ENCODE measurements around the gene IGF2BP2. TPM values are rescaled to one million over a fixed set of nuclear protein-coding genes. Genes with fewer than 3 reads are reported as not detected.

The IGF2BP2 gene
- total RNA-seq, 1 experiment from 2014 or later = 133 TPM

DNA sequence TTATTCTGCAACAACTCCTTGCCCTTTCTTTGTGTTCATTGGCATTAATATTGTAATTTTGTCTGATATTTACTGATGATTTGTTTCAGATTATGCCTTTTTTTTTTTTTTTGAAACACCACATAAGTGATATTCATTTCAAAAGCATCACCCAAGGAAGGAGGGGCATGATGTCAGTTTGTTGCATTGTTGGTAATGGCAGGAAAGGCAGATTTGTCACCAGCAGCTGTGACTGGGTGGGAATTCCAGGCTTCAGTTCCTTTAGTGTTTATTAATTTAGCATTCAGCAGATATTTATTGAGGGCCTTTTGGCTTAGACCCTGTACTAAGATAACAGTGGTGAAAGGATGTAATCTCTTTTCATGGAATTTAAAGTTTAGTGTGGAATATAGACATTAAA lies 219.3 kb downstream of the IGF2BP2 start:
- ChIA-PET POLR2A (no interaction called here), CTCF (no interaction called here)
- TF ChIP-seq USF1 (CRISPR knock-in tag; IDR thresholded peaks at IDR 0.05) = no peak
- no peak for TF ChIP-seq ZNF396 (CRISPR knock-in tag; IDR thresholded peaks at IDR 0.05; ENCODE audit: borderline replicate concordance)
- TF ChIP-seq ZNF121 (CRISPR knock-in tag; IDR thresholded peaks at IDR 0.05) = no peak
- TF ChIP-seq CDX4 (CRISPR knock-in tag; IDR thresholded peaks at IDR 0.05; ENCODE audit: borderline replicate concordance) = no peak
- no peak for TF ChIP-seq MXD4 (CRISPR knock-in tag; IDR thresholded peaks at IDR 0.05; ENCODE audit: borderline replicate concordance)
- TF ChIP-seq PRDM15 (CRISPR knock-in tag; IDR thresholded peaks at IDR 0.05) = no peak
- no peak for TF ChIP-seq ELF4 (CRISPR knock-in tag; IDR thresholded peaks at IDR 0.05; ENCODE audit: low read depth)
- TF ChIP-seq SMAD3 (CRISPR knock-in tag; IDR thresholded peaks at IDR 0.05; ENCODE audit: borderline replicate concordance) = no peak
- TF ChIP-seq, protein P1, sequence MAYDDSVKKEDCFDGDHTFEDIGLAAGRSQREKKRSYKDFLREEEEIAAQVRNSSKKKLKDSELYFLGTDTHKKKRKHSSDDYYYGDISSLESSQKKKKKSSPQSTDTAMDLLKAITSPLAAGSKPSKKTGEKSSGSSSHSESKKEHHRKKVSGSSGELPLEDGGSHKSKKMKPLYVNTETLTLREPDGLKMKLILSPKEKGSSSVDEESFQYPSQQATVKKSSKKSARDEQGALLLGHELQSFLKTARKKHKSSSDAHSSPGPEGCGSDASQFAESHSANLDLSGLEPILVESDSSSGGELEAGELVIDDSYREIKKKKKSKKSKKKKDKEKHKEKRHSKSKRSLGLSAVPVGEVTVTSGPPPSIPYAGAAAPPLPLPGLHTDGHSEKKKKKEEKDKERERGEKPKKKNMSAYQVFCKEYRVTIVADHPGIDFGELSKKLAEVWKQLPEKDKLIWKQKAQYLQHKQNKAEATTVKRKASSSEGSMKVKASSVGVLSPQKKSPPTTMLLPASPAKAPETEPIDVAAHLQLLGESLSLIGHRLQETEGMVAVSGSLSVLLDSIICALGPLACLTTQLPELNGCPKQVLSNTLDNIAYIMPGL (CRISPR knock-in tag; IDR thresholded peaks at IDR 0.05) = no peak
- TF ChIP-seq CREM (CRISPR knock-in tag; IDR thresholded peaks at IDR 0.05) = no peak
- TF ChIP-seq, protein P2, sequence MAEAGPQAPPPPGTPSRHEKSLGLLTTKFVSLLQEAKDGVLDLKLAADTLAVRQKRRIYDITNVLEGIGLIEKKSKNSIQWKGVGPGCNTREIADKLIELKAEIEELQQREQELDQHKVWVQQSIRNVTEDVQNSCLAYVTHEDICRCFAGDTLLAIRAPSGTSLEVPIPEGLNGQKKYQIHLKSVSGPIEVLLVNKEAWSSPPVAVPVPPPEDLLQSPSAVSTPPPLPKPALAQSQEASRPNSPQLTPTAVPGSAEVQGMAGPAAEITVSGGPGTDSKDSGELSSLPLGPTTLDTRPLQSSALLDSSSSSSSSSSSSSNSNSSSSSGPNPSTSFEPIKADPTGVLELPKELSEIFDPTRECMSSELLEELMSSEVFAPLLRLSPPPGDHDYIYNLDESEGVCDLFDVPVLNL (CRISPR knock-in tag; IDR thresholded peaks at IDR 0.05; ENCODE audit: borderline replicate concordance, low read depth) = no peak
- Mint-ChIP-seq H3K27ac (no peak overlapping the region), H3K4me3 (no peak overlapping the region), H3K36me3 (peaks cover 72% of the 10 kb centered on the region), H3K4me1 (no peaks in the 10 kb centered on the region), H3K27me3 (ENCODE audit: low read depth) (no peaks in the 10 kb centered on the region), H3K9me3 (peaks cover 4% of the 10 kb centered on the region; the same call in 1 of the 2 replicates)
- DNase-seq (ENCODE audit: low spot score) (no peak), ATAC-seq (no peak)

GRCh38 chr3:185595526-185595925 lies 229.3 kb downstream of the IGF2BP2 start:
- POLR2A ChIA-PET = interaction anchor here (0.6 kb wide), 1 partner anchor 17 kb away, joined by 5 read pairs; no protein-coding TSS in a partner anchor
- CTCF ChIA-PET = interaction anchor here (1.7 kb wide), 1 partner anchor 65 kb away, joined by 6 read pairs; no protein-coding TSS in a partner anchor
- TF ChIP-seq CDX4 (CRISPR knock-in tag; IDR thresholded peaks at IDR 0.05; ENCODE audit: borderline replicate concordance) (no peak), ZNF532 (CRISPR knock-in tag; IDR thresholded peaks at IDR 0.05; ENCODE audit: borderline replicate concordance) (no peak), ZNF317 (CRISPR knock-in tag; IDR thresholded peaks at IDR 0.05; ENCODE audit: borderline replicate concordance, low read depth) (no peak), ETV6 (CRISPR knock-in tag; IDR thresholded peaks at IDR 0.05) (no peak), TEAD1 (CRISPR knock-in tag; IDR thresholded peaks at IDR 0.05) (no peak), IRF2 (CRISPR knock-in tag; IDR thresholded peaks at IDR 0.05; ENCODE audit: borderline replicate concordance, low read depth) (no peak), GTF2I (CRISPR knock-in tag; conservative IDR thresholded peaks at IDR 0.05) (no peak)
- TF ChIP-seq, protein P2 (CRISPR knock-in tag; IDR thresholded peaks at IDR 0.05; ENCODE audit: borderline replicate concordance, low read depth) = no peak
- TF ChIP-seq, protein P1 (CRISPR knock-in tag; IDR thresholded peaks at IDR 0.05) = no peak

More at GRCh38 chr3:185595526-185595925, 229.3 kb downstream of the IGF2BP2 start:
- Mint-ChIP-seq H3K4me1 (no peaks in the 10 kb centered on the region), H3K27me3 (ENCODE audit: low read depth) (no peaks in the 10 kb centered on the region), H3K36me3 (peaks cover 14% of the 10 kb centered on the region), H3K4me3 (no peak overlapping the region), H3K27ac (0 out of 2 replicates have a peak overlapping the region, but pooled peaks have one; percentile 21), H3K9me3 (no peaks in the 10 kb centered on the region)
- DNase-seq (ENCODE audit: low spot score) (no peak), ATAC-seq (no peak)

Measured in WTC11 (cell line).